Left kidney (tissue), 2 donors: ENCODE data around the gene GPR146. TPM values are rescaled to one million over a fixed set of nuclear protein-coding genes. Genes with fewer than 3 reads are reported as not detected.

Experiments used
- DNase-seq: peaks from one replicate; pipeline ENCODE4 v3.0.0-alpha.2; 2013
- polyA plus RNA-seq: library from polyadenylated mRNA; unstranded; fragments of 120-200 nt; gene quantifications from one replicate; pipeline ENCODE4 v1.2.1, GENCODE V29; 2013; ENCODE audit not compliant: insufficient read length

Gene GPR146
- polyA plus RNA-seq, 1 donor = 2.5 TPM

DNA sequence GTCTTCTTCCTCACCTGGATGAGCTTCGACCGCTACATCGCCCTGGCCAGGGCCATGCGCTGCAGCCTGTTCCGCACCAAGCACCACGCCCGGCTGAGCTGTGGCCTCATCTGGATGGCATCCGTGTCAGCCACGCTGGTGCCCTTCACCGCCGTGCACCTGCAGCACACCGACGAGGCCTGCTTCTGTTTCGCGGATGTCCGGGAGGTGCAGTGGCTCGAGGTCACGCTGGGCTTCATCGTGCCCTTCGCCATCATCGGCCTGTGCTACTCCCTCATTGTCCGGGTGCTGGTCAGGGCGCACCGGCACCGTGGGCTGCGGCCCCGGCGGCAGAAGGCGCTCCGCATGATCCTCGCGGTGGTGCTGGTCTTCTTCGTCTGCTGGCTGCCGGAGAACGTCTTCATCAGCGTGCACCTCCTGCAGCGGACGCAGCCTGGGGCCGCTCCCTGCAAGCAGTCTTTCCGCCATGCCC, 47.9 kb downstream of the GPR146 start:
- DNase-seq = no peak

DNA sequence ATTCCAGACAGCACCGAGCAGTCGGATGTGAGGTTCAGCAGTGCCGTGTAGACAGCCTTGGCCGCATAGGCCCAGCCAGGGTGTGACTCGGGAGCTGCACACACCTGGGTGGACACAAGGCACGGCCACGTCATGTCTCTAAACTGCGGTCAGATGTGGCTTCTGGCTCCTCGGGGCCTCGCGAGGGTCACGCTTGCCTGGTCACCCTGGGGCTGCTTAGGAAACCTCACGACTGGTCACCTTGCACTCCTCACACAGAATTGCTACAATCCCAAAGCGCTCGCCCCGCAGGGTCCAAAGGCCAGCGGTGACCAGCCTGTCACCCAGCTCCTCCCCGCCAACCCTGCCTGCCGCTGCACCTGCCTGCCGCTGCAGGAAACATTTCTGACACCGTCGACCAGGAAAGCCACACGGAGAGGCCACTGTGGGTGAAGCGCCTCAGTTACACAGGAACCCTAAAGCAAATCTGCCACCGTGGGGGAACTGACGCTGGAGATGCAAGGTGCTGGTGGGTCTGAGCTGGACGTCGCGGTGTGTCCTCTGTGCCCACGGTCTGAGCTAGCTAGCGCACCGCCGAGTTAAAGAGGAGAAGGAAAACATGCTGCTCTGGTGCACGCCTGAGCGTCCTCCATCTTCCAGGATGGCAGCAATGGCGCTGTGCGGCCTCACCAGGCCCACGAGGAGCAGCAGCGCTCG, 48.6 kb downstream of the GPR146 start:
- DNase-seq = no peak

DNA sequence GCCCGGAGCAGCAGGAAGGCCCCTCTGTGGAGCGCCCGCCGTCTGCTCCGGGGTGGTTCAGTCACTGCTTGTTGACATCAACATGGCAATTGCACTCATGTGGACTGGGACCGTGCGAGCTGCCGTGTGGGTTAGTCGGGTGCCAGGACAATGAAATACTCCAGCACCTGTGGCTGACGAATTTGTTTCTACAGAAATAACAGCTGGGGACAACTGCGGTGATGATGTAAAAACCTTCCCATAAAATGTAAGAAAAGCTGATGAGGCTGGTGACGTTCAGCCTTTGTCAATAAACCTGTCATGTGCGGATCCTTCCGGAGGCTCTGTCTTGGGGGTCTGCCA, 49.1 kb downstream of the GPR146 start:
- DNase-seq = no peak

DNA sequence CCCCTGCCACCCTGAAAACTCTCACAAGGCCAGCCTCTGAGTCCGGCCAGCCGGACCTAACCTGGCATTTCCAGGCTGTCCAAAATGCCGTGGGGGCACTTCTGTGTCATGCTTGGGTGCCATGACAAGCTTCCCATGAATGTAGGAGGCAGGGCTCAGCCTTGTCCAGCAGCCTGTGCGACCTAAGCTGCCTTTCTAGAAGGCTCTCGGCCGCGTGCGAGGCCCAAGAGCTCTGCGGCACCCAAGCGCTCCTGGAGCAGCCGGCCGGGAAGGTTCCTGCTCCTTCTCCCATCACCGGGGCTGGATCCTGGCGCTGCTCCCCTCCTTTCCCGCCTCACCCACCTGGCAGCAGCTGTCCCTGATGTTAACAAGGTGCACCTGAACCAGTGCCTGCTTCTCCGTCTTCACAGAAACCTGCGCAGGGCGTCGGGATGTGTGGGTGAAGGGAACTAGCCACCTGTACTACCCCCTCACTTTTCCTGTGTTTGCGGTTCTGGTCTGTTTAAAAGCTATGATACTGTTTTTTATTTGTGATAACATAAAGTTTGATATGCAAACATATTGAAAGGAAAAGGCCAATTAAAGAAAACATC, 49.7 kb downstream of the GPR146 start:
- no peak for DNase-seq

DNA sequence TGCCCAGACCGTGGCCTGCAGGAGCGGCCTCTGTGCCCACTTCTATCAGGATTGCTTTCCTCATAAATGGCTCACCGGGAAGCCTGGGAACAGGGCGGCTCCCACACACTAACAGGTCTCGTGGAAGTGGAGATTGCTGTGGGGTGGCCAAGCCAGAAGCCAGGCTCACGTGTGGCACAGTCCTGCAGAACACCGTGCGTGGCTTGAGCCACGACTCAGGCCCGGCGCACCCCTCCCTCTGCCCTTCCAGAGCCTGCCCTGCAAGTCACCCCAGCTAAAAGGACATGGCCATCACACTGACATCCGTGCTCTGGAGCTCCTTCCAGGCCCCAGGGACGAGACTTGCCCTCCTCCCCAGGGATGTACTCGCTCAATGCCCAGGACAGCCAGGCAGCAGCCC, 50.5 kb downstream of the GPR146 start:
- no peak for DNase-seq

DNA sequence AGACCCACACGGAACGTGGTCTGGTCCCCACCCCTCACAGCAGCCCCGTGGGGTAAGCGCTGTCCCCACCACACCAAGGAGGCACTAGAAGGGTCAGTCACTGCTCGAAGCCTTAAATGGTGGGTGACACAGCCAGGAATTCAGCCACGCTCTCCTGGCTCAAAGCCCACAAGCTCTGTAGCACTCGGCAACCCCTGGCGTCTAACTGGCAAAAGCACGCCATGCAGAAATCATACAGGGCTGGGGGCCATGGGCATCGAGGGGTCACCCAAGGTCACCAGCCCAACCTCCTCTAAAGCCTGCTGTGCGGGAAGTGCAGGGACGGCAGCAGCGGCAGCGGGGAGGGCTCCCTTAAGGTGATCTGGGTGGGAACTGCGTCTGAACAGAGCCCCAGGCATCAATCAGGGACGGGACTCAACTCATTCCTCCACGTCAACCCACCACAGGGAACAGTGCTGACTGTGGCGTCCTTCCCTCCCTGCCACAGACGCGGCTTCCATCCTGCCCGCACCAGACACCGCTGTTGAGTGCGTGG, 51.3 kb downstream of the GPR146 start:
- no peak for DNase-seq

DNA sequence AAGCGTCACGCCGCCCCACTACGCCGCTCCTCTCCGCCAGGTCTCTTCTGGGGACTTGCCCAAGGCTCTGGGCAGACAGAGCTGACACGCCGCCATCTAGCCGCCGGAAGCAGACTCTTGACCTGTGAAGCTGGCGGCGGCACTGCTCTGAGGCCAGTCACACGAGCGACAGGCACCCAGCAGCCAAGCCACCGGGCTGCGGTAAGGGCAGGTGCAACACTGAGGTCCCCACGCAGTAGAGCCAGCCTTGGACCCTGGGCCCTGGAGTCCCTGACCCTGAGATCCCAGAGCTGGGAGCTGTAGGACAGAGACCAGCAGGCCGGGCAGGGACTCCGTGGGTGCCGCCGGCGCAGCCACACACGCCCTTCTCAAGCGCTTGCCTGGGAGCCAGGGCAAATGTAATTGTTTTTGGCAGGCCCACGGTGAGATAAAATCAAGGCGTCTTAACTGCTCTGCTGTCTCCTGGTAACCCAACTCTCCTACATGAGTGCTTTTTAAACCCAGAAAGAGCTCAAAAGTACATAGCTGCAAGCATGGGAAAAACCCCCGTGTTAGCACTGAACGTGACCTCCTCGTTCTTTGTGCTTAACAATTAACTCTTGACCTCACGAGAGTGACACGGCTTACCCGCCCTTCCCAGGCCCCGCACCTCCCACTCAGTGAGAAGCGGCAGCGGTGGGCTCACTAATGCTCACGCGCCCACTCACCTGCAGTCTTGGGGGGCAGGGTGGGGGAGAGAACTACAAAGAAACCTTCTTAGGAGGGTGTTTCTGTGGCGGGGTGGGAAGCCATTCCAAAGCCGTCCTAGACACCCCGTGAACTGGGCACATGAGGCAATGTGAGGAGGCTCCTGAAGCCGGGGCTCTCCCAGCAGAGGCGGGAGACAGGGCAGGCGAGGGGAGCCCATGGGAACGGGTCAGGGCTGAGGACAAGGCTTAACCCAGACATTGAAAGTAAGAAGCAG, 52.1 kb downstream of the GPR146 start:
- DNase-seq = no peak

DNA sequence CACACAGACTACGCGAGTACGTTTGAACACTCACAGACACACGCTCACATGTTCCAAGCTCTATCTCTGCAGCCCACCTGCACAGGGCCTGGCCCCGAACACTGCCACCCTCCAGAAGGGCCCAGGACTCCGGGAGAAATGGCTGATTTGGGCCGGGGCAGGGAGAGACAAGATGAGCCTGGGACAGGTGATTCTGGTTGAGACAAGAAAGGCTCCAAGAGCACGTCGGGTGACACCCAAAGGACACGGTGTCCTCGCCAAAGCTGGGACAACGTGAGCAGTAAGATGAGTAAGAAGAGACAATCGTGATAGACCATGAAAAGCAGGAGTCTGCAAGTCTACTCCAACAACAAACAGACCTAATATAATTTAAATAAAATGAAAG, 52.8 kb downstream of the GPR146 start:
- DNase-seq = no peak

DNA sequence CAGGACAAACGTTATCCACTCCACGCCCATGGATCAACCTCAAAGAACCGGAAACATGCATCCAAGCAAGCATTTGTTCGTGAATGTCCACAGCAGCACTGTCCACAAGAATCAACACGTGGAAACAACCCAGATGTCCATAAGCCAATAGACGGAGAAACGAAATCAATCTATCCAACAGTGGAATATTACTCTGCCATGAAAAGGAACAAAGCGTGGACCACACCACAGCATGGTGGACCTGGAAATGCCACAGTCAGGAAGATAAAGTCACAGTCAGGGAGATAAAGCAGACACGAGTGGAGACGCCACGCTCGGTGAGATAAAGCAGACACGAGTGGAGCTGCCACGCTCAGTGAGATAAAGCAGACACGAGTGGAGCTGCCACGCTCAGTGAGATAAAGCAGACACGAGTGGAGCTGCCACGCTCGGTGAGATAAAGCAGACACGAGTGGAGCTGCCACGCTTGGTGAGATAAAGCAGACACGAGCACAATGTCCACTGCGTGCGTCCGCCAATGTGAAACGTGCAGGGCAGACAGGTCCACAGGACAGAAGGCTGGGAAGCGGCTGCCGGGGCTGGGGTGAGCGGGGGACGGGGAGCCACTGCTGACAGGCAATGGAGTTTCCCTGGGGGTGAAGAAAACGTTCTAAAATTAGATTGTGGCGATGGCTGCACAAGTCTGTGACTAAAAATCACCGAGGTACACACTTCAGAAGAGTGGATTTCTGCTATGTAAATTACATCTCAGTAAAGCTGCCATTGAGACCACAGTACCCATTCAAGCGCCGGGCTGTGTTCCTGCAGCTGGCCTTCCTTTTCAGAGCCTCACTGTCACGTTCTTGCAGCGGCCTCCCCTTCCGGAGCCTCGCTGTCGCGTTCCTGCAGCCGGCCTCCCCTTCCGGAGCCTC, 54.2 kb downstream of the GPR146 start:
- DNase-seq = no peak

DNA sequence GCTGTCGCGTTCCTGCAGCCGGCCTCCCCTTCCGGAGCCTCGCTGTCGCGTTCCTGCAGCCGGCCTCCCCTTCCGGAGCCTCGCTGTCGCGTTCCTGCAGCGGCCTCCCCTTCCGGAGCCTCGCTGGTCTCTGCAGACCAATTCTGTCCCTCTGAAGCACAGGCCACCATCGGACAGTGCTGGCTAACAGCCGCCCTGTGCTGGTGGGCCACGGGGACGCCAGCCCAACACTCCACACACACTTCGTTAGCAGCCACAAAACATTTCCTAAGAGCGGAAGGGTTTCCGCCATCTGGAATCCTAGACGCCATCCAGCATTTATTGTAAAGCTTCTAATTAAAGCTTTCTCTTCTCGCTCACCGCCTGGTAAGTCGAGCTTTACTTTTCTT, 54.8 kb downstream of the GPR146 start:
- DNase-seq = no peak

DNA sequence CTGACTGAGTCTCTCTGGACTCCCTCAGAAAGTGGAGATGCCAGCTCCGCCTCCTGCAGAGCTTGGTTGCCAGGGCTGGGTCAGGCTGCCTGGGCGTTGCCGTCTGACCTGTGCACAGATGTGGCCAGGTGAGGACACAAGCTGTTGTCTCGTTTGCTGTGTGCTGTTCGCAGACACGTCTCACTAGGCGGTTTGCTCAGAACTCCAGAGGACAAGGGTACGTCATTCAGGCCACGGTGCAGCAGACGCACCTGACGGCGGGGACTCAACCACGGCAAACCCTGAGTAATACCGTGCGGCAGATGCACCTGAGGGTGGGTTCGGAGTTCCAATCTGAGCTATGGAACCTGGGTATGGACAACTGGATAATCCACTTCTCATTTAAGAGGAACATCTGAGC, 55.3 kb downstream of the GPR146 start:
- DNase-seq = no peak

DNA sequence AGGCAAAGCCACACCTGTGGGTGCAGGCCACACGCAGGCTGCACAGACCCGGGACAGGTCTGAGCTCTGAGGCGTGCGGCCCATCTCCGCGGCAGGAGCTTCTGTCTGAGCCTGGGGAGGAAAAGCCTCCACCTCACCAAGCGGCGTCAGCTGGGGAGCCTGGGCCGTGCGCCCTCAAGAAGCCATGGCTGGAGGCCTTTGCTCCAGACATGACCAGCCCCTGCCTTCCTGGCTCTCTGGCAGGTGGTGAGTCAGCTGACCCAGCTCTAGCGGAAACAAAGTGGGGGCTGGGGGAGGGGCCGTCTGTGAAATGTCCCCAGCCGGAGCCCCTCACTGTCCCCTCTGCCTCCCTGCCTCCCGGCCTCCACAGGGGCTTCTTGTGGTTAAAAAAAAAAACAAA, 56.0 kb downstream of the GPR146 start:
- DNase-seq = no peak

DNA sequence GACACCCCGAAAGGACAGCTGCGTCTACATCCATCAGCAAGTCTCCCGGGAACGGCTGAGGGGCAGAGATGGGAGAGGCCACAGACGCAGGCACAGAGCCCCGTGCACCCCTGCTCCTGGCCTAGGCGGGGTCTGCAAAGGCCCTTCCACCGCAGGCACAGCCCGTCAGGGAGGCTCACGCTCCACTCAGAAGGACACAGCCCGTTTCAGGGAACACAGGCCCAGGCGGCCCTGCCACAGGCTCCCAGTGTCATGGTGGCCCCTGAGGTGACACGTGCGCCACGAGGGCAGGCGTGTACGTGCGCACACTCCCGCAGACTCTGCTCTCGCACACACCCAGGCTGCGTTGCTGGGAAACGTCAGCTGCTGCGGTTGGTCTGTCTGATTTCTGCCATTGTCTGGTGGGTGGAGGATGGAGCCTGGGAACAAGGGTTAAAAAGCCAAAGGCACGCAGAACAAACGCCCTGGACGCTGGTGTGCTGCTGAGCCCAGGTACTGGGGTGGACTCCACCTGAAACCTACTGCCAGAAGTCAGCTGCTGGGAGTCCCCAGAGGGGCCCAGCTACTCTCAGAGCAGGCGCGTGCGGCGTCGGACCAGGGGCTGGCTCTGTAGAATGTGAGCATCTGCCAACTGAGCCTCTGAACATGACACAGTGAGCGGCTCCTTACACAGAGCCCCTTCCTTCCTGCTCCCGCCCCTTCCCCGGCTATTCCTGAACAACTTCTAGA, 56.7 kb downstream of the GPR146 start:
- no peak for DNase-seq

DNA sequence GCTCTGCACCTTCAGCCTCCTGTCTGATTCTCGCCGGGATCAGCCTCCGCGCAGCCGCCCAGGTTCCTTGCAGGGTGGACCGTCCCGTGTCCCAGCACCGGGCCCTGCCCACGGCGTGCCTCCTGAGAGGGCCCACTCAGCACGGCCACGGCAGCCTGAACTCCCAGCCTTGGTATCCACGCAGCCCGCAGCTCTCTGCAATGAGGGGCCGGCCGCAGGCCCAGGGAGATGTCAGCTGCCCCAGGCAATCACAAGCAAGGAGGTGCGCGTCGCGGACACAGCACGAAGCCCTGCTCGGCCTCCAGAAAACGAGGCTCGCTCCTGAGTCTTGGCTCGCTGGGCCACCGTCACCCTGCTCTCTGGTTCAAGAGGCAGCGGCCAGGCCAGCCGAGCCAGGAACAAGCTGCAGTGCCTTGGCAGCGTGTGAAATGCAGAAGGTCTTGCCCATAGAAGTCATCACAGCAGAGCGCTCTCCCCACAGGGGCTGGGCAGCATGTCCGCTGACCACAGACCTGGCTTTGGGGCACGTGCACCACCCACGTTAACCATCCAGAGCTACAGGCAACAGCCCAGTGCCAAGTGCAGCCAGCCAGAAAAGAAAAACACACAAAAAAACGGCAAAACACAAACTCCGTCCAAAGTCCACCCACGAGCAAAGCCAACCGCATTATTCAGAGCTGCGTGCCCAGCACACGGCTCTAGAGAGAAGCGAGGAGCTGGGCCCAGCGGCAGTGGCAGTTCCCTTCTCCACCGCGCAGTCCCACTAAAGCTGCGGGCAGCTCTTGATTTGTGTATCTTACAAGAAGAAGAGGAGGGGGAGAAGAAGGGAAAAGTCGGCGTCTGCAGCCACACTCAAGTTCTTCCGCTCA, 57.5 kb downstream of the GPR146 start:
- no peak for DNase-seq

DNA sequence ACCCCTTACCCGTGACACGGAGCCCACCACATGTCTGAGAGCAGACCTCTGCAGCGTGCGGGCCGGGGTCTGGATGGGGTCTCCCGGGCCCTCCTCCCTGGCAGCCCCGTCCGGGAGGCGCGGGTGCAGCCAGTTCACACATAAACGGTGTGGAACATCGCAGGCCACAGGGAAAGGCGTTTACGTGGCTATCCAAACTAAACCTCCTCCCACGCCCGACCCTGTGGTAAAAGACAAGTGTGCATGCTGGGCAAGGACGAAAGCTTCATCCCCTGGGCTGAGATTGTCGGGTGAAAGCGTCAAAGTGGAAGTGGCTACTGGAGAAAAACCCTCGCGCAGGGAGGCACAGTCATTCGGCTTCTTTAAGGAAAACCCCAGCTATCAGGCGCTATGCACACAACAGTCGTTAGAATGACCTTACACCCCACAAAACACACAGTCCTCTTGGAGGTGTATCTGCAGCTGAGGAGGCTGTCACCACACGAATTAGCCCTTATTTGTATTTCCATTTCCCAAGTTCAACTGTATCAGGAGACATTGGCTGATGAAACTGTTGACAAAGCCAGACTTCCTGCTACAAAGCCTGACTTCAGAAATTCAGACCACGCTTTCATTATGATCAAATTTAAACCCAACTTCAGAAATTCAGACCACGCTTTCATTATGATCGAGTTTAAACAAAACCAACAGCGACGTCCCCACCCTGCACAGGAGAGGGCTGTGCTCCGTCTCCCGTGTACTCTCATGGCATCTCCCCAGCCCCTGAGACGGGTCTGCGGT, 58.9 kb downstream of the GPR146 start:
- DNase-seq = no peak

DNA sequence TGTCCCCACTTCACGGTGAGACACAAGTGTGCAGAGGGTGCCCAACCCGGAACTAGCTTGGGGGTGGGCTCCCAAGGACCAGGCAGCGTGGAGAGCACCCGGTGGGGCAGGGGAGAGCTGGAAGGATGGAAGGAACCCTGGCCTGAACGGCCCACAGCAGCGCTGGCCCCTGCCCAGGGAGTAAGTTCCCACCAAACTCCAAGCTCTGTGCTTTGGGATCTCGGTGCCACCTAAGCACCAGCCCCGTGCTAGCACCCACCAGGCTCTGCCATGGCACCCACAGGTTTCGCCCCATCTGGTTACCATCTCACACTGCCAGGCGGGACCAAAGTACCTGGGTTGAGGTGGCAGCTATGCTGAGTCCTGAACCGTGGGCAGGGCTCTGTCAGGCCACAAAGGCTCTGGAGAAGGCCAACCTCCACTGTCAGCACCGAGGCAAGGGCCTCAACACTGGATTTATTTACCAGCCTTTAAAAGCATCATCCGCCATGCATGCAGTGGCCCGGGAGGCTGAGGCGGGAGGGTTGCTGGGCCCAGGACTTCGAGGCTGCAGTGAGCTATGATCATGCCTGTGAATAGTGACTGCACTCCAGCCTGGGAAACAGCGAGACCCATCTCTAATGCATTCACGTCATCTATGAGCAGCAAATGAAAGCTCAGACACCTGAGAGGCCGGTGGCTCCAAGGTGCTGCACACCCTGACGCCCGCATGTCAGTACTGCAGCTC, 59.6 kb downstream of the GPR146 start:
- DNase-seq = no peak

DNA sequence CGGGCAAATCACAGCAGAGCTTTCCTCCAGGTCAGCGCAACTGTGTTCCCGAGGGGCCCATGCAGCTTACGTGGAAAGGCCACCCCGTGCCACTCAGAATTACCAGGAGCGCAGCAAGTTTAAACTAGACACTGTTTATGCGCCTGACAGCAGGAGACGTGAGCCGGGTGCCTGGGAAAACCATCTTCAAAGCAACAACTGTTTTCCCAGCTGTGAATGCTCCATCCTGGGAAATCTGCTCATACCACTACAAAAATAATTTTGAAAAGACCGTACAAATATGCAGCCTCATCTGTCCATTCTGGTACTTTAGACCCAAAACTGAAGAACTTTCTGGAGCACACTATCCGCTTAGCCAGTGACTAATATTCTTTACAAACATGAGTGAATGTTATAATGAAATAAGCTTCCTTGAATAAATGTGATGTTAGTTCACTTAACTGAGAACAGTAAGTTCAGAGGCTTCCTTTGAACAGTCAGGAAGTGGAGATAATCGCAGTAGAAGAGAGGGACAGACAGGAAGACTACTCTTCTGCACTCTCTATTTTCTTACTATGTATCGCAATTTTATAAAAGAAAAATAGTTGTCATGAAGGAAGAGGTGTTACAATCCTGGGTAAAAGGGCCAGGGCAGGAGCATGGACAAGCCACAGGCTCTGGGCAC, 60.3 kb downstream of the GPR146 start:
- DNase-seq = no peak

DNA sequence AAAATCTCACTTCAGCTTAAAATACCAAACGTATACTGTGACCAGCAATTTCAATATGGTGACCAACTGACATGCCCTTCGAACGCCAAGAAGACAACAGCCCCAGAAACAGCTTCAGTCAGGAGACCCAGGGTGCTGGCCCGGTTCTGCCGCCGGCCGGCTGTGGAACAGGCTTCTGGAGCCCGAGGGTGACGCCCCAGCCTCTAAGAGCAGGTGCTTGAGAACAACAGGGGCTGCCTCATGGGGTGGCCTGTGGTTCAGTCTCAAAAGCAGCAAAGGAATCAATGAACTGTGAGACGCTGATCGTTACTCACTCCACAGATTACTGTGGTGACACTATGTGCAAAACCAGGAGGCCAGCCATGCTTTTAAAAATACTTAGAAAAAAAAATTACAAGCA, 60.8 kb downstream of the GPR146 start:
- DNase-seq = no peak
